ENCODE data around the gene ZFHX3. TPM values are rescaled to one million over a fixed set of nuclear protein-coding genes. Genes with fewer than 3 reads are reported as not detected.

ZFHX3 gene
- total RNA-seq, 1 experiment from 2014 or later, result 2.0 TPM

DNA sequence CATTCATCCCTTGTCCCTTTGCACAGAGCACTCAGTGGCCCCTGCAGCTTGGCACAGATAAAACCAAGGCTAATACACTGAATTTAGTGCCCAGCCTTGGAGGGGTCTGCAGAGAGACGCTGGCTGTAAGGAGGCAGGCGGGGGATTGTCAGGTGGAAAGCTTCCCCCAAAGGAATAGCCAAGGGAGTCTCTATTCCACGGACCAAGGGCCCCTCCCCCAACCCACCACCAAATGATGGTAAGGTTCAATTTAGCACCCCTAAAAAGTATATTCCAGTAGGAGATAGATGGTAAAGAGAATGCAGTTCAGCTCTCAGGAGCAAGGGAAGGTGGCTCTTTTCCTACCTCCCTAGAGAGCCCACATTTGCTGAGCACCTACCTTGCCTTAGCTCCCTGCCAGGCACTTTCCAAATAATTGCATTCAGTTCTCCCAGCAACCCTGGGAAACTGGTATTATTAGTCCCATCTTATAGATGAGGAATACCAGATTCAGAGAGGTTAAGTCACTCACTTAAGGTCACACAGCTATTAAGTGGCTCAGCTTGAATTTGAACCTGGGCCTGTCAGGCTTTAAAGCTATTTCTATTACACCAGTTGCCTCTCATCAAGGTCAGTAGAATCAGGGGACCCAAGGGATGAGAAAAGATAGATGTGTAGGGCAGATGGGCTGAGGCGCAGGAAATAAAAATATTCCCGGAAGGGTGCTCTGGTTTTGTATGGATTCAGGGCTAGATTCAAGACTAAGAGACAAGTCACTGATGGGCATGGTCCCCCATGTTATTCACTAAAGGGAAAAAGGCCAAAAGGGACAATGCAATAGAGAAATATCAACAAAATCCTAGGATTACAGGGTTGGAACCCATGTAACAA, 20.0 kb upstream of the ZFHX3 start:
- no peak for DNase-seq (ENCODE audit: low read depth)

DNA sequence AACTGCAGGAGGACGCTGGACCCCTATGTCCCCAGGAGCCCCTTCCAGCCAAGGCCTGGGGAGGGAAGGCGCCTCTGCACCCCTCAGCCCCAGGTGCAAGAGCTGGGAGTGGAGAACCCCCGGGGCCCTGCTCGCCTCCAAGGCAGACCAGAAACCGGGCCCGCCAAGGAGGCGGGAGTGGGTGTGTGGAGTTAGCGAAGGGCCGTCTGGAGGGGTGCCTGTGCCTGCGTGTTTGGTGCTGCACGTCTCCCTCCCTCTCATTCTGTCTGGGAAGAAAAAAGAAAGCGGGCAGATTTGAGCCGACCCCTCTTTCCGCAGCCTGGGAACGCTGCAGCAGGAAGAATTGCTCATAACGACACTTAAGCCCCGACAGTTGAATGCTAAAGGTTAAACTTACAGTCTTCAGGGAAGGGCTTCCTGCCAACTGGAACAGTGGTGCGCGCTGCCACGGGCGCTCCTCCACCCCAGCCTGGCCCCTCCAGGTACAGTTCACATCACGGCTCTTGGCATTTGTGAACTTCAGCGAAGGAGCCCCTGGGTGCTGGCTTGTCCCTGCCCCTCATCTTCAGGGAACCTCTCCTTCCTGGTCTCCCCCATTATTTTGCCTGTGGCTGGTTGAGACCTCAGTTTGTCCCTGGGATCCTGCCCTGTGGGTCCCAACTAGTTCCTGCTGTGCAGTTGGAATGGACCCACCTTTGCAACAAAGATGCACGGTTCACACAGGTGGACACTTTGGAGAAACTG, 19.2 kb upstream of the ZFHX3 start:
- DNase-seq (ENCODE audit: low read depth), result no peak

DNA sequence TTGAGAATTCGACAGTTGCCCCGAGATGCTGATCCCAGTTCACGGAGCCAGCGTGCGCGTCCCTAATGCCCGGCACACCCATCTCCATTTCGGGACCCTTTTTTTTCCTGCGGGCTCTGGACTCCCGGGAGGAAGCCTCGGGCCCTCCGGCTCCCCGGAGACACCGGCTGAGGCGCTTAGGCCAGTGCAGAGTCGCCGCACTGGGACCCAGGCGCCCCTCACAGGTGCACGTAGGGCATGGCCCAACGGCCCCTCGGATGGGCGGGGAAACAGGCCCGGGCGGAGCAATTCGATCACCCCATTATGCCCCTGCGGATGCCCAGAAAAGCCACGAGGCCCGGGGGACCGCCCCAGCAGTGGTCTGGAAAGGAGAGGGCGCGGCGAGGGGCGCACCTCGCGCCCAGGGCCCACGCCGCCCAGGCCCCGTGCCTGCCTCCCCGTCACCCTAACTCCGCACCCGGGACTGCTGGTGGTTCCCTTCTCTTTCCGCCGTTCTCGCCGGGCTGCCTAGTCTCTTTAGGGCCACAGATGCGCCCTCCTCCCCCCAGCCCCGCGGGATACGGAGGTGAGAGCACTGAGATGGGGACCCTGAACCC, 18.5 kb upstream of the ZFHX3 start:
- DNase-seq (ENCODE audit: low read depth), result no peak

DNA sequence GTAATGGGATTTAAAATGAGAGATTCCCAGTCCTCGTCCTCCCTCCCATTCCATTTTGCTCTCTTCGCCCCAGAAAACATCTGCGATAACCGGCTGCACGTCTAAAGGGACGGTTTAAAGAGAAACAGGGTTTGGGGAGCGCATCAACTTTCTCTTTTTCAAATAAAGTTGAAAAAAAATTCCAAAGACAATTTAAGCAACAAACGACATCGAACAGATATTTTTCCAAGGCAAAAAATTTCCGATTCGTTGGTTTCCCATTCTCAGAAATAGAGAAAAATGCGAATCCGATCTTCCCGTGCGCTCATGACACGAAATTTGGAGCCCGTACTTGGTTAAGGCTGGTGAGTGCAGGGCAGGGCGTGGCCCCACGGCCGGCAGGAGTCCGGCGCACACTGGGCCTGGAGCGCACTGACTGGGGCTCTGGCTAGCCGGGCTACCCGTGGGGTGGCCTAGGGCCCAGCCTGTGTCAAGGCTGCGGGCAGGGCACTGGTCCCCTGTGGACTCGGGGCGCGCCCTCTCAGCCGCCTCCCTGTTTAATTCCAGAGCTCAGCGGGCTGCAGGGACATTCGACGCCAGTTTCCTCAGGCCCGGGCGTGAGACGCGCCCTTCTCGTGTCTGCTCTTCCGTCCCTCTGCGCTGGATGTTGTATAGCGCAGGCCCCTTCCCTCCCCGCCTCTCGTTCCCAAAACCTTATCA, 17.9 kb upstream of the ZFHX3 start:
- DNase-seq (ENCODE audit: low read depth), result no peak

DNA sequence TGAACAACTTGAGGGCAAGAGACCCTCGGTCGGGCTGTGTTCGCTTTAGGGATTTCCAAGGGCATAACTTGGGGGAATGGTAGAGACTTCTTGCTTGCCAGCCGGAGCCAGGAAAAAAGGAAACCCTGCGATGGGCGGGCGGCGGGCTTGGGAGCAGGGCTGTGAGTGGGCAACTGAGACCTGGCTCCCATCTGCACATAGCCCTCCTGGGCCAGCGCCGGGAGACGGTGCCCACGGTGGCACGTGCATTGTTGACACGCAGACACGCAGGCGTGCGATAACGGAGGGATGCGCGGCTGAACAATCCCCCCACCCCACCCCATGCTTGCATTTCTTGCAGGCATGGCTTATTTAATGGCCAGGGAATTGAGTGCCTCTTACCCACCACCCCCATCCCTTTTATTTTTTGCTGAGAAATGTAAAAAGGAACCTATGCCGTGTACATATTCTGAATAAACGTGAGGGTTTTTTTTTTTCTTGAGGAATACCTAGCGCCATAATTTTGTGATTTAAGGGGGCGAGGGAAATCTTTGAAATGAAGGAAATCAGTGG, 17.1 kb upstream of the ZFHX3 start:
- no peak for DNase-seq (ENCODE audit: low read depth)

DNA sequence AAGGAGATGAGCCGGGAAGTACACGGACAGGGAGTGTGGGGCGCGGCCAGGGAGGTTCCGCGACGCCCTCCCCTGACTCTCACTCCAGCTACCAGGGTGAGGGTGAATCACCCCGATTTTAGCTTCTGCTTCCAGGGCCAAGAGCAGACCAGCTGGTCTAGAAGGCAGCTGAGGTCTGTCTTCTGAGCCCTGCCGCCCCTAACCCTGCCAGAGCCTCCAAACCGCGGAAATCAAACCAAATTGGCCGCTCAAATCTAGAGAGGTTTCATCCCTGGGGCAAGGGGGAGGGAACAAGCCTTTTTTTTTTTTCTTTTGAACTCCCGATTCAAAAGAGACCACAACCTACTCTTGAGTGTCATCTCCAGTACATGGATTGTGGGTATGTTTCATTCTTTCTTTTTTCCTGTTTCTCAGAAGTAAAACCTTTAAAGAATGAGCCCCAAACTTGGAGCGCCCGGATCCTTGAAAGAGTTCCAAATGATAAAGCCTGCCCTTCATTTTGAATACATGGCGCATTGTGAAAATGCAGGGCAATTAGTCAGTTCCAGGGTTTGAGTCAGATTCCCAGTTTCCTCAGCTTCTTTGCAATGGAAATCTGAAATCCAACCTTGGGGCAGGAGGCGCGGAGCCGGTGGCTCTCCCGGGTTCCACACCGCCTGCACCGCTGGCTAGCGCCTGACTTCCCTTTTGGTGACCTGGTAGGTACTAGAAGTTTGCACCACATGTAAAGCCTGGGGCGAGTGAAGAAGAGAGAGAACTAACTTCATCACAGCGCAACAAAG, 16.5 kb upstream of the ZFHX3 start:
- DNase-seq (ENCODE audit: low read depth), result peak; percentile 74

DNA sequence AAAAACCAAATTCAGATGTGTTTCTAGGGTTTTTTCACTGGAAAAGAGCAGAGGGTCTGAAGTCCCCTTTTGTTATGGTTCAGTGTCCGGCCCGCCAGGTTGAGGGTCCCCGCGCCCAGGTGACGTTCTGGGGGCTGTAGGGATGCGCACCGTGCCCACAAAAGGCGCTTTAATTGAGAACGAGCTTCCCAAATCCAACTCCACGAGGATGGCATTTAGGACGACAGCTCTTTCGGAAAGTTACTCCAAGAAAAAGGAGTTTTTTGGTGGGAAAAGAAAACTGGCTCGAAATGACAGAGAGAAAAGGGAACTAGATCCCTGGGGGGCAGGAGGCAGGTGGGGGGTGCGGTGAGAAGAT, 15.9 kb upstream of the ZFHX3 start:
- DNase-seq (ENCODE audit: low read depth), result no peak

DNA sequence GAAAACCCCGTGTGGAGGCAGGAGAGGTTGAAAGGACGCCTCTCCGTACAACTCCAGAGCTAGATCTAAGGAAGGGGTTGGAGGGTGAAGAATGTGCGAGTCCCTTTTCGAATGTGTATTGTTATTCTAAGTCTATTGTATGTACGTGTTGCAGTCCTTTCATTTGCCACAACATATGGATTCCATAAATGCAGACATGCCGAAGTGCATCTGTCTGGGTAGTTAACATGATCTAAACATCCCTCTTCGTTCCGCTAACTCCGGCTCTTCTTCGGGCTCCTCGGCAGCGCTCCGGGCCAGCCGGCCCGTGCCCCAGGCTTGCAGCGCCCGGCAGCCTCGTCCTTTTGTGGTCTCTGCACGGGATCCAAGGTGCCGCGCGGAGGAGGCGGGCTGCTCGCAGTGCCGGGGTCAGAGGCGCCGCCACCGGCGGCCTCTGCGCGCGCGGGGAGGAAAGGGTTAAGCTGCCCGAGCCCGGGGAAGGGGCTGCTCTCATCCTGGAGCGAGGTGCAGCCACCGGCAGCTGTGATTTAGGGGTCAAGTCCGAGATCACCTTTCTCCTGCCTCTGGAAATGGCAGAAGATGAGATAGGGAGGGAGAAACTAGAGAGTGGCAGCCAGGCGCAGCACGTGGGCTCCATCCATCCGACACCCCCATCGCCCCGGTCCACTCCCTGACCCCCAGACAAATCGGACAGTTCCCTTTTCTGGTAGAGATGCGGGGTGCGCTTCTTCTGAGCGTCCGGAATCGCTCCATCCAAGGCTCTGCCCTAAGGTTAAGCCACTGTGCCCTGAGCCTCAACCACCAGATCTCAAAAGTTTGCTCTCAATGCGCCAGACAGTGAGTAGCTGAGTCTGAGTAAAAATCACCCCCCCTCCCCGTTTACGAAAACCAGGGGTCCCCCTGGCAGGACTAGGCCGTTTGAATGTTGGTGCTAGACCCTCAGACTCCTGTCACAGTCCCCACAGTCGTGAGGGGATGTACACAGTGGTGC, 15.1 kb upstream of the ZFHX3 start:
- peak; percentile 21 for DNase-seq (ENCODE audit: low read depth)

DNA sequence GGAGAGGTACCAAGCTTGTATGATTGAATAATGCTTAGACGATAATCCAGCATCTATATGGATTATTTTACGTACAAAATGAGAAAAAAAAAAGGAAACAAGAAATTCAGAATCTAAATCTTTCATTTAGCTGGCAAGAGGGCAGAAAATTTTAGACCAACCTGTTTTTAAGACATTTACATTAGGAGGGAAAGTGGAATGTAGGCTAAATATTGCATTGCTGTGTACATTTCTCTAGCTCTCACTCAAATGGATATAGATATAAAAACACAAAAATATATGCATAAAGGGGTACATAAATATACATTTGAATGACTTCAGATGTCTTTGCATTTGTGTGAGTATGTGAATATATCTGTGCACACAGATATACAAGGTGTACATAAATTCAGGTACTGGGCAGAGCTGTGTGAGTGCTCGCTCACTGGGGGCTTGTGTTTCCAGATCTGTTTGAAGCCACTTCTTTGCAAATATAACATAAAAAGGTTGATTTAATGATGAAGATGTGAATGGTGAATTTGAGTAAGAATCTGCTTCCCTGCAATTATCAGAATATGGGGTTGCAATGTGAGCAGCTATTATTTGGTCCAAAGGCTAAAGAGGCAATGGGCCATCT, 14.2 kb upstream of the ZFHX3 start:
- DNase-seq (ENCODE audit: low read depth), result no peak

DNA sequence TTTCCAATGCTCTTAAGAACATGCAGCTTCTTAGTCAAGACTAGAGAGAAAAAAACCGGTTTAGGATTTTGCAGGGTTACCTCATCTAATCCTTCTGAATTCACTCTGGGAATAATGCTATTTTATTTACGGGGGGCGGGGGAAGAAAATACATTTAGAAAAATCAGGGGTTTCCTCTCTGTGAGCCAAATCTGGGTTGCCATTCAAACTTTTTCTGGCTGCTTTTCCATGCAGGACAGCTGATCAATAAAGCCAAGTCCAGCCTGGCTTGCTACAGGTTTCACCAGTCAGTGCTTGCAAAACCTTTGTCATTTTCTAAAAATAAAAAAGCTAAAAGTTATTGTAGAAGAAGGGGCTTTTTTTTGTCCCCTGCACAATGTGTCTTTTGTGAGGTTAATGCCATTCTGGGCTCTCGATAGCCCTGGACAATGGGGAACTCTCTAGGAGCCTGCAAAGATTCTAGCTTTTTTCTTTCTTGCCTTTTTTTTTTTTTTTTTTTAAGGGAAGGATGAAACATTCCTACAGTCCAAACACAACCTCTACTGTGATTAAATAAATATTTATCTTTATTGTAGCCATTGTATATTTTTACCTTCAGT, 13.1 kb upstream of the ZFHX3 start:
- no peak for DNase-seq (ENCODE audit: low read depth)

DNA sequence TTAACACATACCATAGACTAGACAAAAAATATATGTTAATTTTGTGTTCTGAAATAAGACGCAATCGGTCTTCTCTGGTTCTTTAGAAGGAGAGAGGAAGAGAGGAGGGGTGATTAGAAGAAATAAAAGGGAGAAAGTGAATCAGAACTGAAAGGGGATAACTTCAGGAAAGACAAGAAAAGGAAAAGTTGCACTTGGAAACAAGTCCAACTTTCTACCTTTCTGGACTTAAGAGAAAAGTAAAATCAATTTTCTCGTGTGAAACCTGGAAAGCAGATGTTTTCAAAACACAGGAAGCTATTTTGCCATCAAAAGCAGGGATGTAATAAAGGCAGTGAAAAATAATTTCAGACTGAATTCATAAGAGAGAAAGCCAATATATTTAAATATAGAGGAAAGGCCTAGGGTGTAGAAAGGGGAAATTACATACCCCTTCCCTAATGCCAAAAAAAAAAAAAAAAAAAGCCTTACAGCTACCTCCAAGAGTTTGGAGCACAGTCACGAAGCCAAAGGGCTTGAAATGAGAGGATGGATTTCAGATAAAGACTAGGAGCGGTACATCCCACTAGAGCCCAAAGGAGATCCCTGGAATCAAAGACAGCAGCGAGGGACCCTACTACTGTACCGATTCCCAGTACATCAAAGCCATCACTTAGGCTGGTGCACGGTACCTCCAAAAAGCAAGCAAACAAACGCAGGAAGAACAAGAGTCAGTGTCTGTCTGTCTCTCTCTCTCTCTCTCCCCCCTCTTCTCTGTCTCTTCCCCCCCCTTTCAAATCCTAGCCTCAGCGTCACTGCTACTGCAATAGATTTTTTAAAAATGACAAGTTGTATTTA, 12.1 kb upstream of the ZFHX3 start:
- no peak for DNase-seq (ENCODE audit: low read depth)

DNA sequence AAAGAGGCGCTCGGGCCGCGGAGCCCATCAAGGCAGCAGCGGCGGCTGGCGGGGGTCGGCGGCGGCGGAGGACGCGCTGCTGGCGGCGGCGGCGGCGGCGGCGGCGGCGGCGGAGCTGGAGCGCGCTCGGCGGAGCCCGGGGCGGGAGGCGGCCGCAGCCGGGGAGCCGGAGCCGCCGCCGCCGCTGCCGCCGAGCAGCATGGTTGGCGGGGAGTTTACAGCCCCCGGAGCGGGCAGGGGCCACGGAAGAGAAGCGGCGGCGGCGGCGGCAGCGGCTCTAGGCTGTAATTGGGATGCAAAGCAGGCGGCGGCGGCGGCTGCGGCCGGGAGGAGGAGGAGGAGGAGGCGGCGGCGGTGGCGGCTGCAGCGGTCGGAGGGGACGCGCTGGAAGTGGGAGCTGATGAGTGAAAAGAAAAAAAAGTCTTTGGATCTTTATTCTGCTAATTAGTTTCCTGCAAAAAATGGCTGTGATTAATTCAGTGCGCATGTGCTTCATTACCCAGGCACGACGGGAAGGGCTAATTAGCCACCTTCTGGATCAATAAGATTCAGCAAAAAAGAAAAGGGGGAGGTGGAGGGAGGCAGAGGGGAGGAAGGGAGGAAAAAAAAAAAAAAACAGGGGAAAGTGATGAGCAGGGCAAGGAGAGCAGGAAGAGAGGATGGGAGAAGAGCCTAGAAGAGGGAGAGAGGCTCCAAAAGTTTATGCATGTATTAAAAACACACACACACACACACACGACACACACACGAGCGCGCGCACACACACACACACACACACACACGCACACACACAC, 10.9 kb upstream of the ZFHX3 start:
- peak; percentile 56 for DNase-seq (ENCODE audit: low read depth)

DNA sequence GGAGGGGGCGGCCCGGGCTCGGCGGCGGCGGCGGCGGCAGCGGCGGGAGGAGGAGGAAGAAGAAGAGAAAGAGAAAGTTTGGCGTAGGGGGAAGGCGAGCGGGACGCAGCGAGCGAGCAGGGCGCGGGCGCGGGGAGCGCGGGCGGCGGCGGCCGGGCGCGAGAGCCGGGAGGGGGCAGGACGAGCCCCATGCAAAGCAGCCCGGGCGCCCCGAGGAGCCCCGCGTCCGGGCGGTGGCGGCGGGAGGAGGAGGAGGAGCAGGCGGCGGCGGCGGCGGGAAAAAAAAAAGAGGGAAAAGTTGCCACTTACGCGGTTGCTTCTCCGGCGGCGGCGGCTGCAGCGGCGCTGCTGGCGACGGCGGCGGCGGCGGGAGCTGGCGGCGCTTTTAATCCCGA, 10.3 kb upstream of the ZFHX3 start:
- peak; percentile 54 for DNase-seq (ENCODE audit: low read depth)

DNA sequence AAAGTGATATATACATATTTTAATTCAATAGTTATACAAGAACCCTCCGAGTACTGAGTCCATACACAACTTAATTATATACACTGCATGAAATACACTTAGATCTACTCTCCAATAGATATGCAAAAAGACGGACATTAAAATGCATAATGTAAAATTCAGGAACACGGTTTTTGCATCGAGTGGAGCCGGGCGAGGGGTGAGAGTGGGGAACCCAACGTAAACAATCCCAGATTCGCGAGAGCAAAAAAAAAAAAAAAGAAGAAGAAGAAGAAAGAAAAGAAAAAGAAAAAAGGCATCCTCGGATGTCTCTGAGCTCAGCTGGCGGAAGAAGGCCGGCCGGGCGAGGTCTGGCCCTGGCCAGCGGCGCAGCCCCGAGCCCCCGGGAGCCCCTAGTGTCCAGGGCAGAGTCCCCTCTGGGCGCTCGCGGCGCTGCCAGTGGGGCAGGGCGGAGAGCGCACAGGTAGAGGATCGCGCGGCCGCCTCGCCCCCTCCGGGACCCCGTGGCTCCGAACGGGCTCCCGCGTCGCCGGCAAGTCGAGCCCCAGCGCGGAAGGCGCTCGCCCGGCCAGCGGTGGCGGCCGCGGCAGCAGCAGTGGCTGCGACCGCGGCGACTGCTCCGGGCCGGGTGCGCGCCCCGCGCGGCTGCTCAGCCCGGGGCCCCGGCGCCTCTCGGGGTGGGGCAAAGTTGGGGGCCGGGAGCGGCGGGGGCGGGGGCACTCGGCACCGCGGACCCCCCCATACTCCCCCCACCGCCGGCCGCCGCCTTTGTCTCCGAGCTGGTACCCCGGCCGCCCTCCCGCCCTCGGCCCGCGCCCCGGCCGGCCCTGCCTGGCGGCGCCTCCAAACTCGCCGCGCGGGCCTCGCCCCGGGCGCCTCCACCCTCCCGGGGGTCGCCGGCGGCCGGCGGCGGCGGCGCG, 9.6 kb upstream of the ZFHX3 start:
- no peak for DNase-seq (ENCODE audit: low read depth)

DNA sequence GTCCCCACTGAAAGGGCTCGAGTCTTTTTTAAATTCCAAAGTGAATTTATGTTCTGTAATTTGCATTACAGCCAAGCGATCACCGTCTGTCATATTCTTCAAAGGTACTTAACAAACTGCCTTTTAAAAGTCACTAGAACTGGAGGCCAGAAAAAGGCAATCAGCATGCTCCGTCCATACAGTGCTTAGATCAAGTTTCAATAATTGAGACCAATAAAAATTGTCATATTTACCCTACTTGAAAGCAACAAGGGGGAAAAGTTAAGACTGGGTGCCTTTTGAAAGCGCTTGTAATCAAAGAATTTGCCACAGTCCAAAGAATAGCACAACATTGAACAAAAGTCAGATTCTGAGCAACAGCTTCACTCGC, 9.0 kb upstream of the ZFHX3 start:
- DNase-seq (ENCODE audit: low read depth), result no peak

DNA sequence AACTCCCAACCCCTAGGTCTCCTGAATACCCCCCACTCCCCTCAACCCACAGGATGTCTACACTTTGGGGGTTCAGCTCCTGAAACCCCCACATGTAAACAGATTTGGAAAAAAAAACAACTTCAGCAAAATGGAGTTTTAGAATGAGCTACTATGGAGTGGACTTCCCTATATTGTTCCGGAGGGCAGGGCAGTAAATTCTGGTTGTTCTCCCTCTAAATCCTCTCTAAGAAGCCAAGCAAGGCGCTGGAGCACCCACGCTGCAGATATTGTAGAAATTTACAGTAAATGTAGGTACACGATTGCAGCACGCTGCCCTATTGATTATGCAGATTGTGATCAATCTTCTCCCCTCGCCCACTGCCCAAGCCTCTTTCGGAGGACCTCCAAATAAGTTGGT, 8.5 kb upstream of the ZFHX3 start:
- DNase-seq (ENCODE audit: low read depth), result no peak
